ENCODE measurements around the gene SLC6A4. TPM values are rescaled to one million over a fixed set of nuclear protein-coding genes. Genes with fewer than 3 reads are reported as not detected.

The SLC6A4 gene
- not detected for total RNA-seq

GRCh38 chr17:30235386-30236296, at the start of gene SLC6A4:
Gene SLC6A4, minus strand, starts transcription at chr17:30235697. Its CDS starts 13,739 bp downstream, at chr17:30221958.
- DNase-seq (no peak), ATAC-seq (peak; percentile 39)
- CTCF ChIA-PET: interaction anchor here (0.6 to 1.9 kb wide), 11 partner anchors 9 to 131 kb away, joined by 3 to 11 read pairs (median 4); no protein-coding TSS in a partner anchor
- Mint-ChIP-seq H3K27ac (no peak within 1 kb of the TSS), H3K4me3 (peak within 1 kb of the TSS; percentile 42), H3K4me1 (peaks cover 11% of the 10 kb centered on the region), H3K9me3 (ENCODE audit: low read depth) (no peaks in the 10 kb centered on the region), H3K36me3 (ENCODE audit: low read depth) (no peaks in the 10 kb centered on the region), H3K27me3 (peaks cover 59% of the 10 kb centered on the region)
- intact Hi-C loops (cut with DNase I, micrococcal nuclease): loop anchor here (2.0 to 5.0 kb wide), 3 partner anchors 102 to 131 kb away; no protein-coding TSS in a partner anchor
- POLR2A ChIA-PET: interaction anchor here (0.5 kb wide), 1 partner anchor 9 kb away, joined by 4 read pairs; no protein-coding TSS in a partner anchor

- no peak for ATAC-seq
- CTCF ChIA-PET: interaction anchor here (1.0 to 2.3 kb wide), 4 partner anchors 9 to 174 kb away, joined by 3 to 11 read pairs (median 4); no protein-coding TSS in a partner anchor
- H3K9me3 Mint-ChIP-seq (ENCODE audit: low read depth): no peaks in the 10 kb centered on the region
- H3K27ac Mint-ChIP-seq: no peak overlapping the region
- POLR2A ChIA-PET: no interaction called here
- DNase-seq: no peak
- no peaks in the 10 kb centered on the region for H3K4me1 Mint-ChIP-seq
- no peaks in the 10 kb centered on the region for H3K27me3 Mint-ChIP-seq
- intact Hi-C loops (cut with DNase I, micrococcal nuclease): no loop called here
- H3K4me3 Mint-ChIP-seq: no peak overlapping the region
- peaks cover 30% of the 10 kb centered on the region for H3K36me3 Mint-ChIP-seq (ENCODE audit: low read depth)
Observed at GRCh38 chr17:30279156-30279555, 43.7 kb upstream of the SLC6A4 start.

GRCh38 chr17:30278032-30278431, 42.5 kb upstream of the SLC6A4 start:
- POLR2A ChIA-PET: no interaction called here
- Mint-ChIP-seq H3K36me3 (ENCODE audit: low read depth) (peaks cover 35% of the 10 kb centered on the region), H3K4me1 (no peaks in the 10 kb centered on the region), H3K4me3 (no peak overlapping the region), H3K9me3 (ENCODE audit: low read depth) (no peaks in the 10 kb centered on the region), H3K27me3 (no peaks in the 10 kb centered on the region), H3K27ac (no peak overlapping the region)
- CTCF ChIA-PET: interaction anchor here (1.1 kb wide), 1 partner anchor 48 kb away, joined by 3 read pairs; no protein-coding TSS in a partner anchor
- DNase-seq: peak; percentile 13
- intact Hi-C loops (cut with DNase I, micrococcal nuclease): no loop called here
- no peak for ATAC-seq

GRCh38 chr17:30275911-30276310, 40.4 kb upstream of the SLC6A4 start:
- H3K27me3 Mint-ChIP-seq: no peaks in the 10 kb centered on the region
- POLR2A ChIA-PET: no interaction called here
- H3K36me3 Mint-ChIP-seq (ENCODE audit: low read depth): peaks cover 46% of the 10 kb centered on the region
- CTCF ChIA-PET: no interaction called here
- no peak for ATAC-seq
- no peaks in the 10 kb centered on the region for H3K4me1 Mint-ChIP-seq
- intact Hi-C loops (cut with DNase I, micrococcal nuclease): no loop called here
- H3K9me3 Mint-ChIP-seq (ENCODE audit: low read depth): no peaks in the 10 kb centered on the region
- no peak for DNase-seq
- no peak overlapping the region for H3K27ac Mint-ChIP-seq
- H3K4me3 Mint-ChIP-seq: no peak overlapping the region

- ATAC-seq: no peak
- ChIA-PET POLR2A (no interaction called here), CTCF (interaction anchor here (1.0 kb wide), 1 partner anchor 60 kb away, joined by 3 read pairs; no protein-coding TSS in a partner anchor)
- Mint-ChIP-seq H3K4me1 (no peaks in the 10 kb centered on the region), H3K27ac (no peak overlapping the region), H3K36me3 (ENCODE audit: low read depth) (peaks cover 54% of the 10 kb centered on the region), H3K4me3 (no peak overlapping the region), H3K9me3 (ENCODE audit: low read depth) (no peaks in the 10 kb centered on the region), H3K27me3 (no peaks in the 10 kb centered on the region)
- no peak for DNase-seq
- intact Hi-C loops (cut with DNase I, micrococcal nuclease): no loop called here
Observed at GRCh38 chr17:30274887-30275286, 39.4 kb upstream of the SLC6A4 start.

GRCh38 chr17:30273373-30273772, 37.9 kb upstream of the SLC6A4 start:
- H3K4me3 Mint-ChIP-seq: no peak overlapping the region
- intact Hi-C loops (cut with DNase I, micrococcal nuclease): no loop called here
- POLR2A ChIA-PET: interaction anchor here (0.6 kb wide), 1 partner anchor 28 kb away, joined by 3 read pairs; no protein-coding TSS in a partner anchor
- no peak for ATAC-seq
- CTCF ChIA-PET: interaction anchor here (1.1 kb wide), 1 partner anchor 148 kb away, joined by 4 read pairs; no protein-coding TSS in a partner anchor
- no peaks in the 10 kb centered on the region for H3K27me3 Mint-ChIP-seq
- H3K27ac Mint-ChIP-seq: no peak overlapping the region
- no peaks in the 10 kb centered on the region for H3K9me3 Mint-ChIP-seq (ENCODE audit: low read depth)
- no peak for DNase-seq
- H3K4me1 Mint-ChIP-seq: no peaks in the 10 kb centered on the region
- H3K36me3 Mint-ChIP-seq (ENCODE audit: low read depth): peaks cover 53% of the 10 kb centered on the region

GRCh38 chr17:30271102-30271501, 35.6 kb upstream of the SLC6A4 start:
- DNase-seq (no peak), ATAC-seq (no peak)
- H3K4me1 Mint-ChIP-seq: no peaks in the 10 kb centered on the region
- no peak overlapping the region for H3K27ac Mint-ChIP-seq
- intact Hi-C loops (cut with DNase I, micrococcal nuclease): no loop called here
- POLR2A ChIA-PET: no interaction called here
- H3K27me3 Mint-ChIP-seq: no peaks in the 10 kb centered on the region
- no peak overlapping the region for H3K4me3 Mint-ChIP-seq
- CTCF ChIA-PET: interaction anchor here (1.2 to 1.7 kb wide), 3 partner anchors 8 to 65 kb away, joined by 3 to 5 read pairs (median 4); no protein-coding TSS in a partner anchor
- no peaks in the 10 kb centered on the region for H3K9me3 Mint-ChIP-seq (ENCODE audit: low read depth)
- H3K36me3 Mint-ChIP-seq (ENCODE audit: low read depth): peaks cover 62% of the 10 kb centered on the region

- H3K27me3 Mint-ChIP-seq: no peaks in the 10 kb centered on the region
- POLR2A ChIA-PET: interaction anchor here (0.9 kb wide), 1 partner anchor 974 kb away, joined by 3 read pairs; no protein-coding TSS in a partner anchor
- intact Hi-C loops (cut with DNase I, micrococcal nuclease): no loop called here
- ATAC-seq (no peak), DNase-seq (no peak)
- no peaks in the 10 kb centered on the region for H3K4me1 Mint-ChIP-seq
- H3K36me3 Mint-ChIP-seq (ENCODE audit: low read depth): peaks cover 57% of the 10 kb centered on the region
- H3K9me3 Mint-ChIP-seq (ENCODE audit: low read depth): no peaks in the 10 kb centered on the region
- CTCF ChIA-PET: interaction anchor here (0.6 kb wide), 1 partner anchor 1830 kb away, joined by 3 read pairs; no protein-coding TSS in a partner anchor
- no peak overlapping the region for H3K4me3 Mint-ChIP-seq
- H3K27ac Mint-ChIP-seq: no peak overlapping the region
Observed at GRCh38 chr17:30267625-30268024, 32.1 kb upstream of the SLC6A4 start.

GRCh38 chr17:30263552-30264333, 28.2 kb upstream of the SLC6A4 start:
- Mint-ChIP-seq H3K9me3 (ENCODE audit: low read depth) (no peaks in the 10 kb centered on the region), H3K36me3 (ENCODE audit: low read depth) (peaks cover 50% of the 10 kb centered on the region), H3K4me1 (peaks cover 1% of the 10 kb centered on the region), H3K4me3 (no peak overlapping the region), H3K27me3 (no peaks in the 10 kb centered on the region), H3K27ac (no peak overlapping the region)
- ChIA-PET POLR2A (no interaction called here), CTCF (interaction anchor here (0.7 kb wide), 2 partner anchors 73 to 78 kb away, joined by 3 read pairs; no protein-coding TSS in a partner anchor)
- no peak for DNase-seq
- no peak for ATAC-seq
- intact Hi-C loops (cut with DNase I, micrococcal nuclease): no loop called here

GRCh38 chr17:30256756-30257506, 21.4 kb upstream of the SLC6A4 start:
- no peaks in the 10 kb centered on the region for H3K9me3 Mint-ChIP-seq (ENCODE audit: low read depth)
- peaks cover 32% of the 10 kb centered on the region for H3K36me3 Mint-ChIP-seq (ENCODE audit: low read depth)
- no peak for DNase-seq
- no peaks in the 10 kb centered on the region for H3K27me3 Mint-ChIP-seq
- POLR2A ChIA-PET: interaction anchor here (0.6 kb wide), 1 partner anchor 754 kb away, joined by 4 read pairs; no protein-coding TSS in a partner anchor
- H3K4me3 Mint-ChIP-seq: no peak overlapping the region
- H3K4me1 Mint-ChIP-seq: peaks cover 3% of the 10 kb centered on the region
- H3K27ac Mint-ChIP-seq: no peak overlapping the region
- CTCF ChIA-PET: interaction anchor here (1.5 kb wide), 1 partner anchor 80 kb away, joined by 4 read pairs; no protein-coding TSS in a partner anchor
- intact Hi-C loops (cut with DNase I, micrococcal nuclease): no loop called here
- ATAC-seq: no peak

Data from activated CD4-positive, alpha-beta T cell treated with anti-CD3 and anti-CD28 coated beads for 36 hours (primary cell).